Activated CD4-positive, alpha-beta T cell treated with anti-CD3 and anti-CD28 coated beads for 48 hours (primary cell): ENCODE data around the gene ZNF576.
A peak's percentile ranks its signal among the peaks of the same experiment; 100 is the strongest.
"Not testable (repeated sequence)": the region's sequence is repeated elsewhere in the genome, so short reads cannot be mapped to it uniquely, and the experiment has no call there.

ENCODE experiments used
- DNase-seq: peaks from one replicate; pipeline ENCODE4 v3.0.0-alpha.2; 2020

The ZNF576 gene

DNA sequence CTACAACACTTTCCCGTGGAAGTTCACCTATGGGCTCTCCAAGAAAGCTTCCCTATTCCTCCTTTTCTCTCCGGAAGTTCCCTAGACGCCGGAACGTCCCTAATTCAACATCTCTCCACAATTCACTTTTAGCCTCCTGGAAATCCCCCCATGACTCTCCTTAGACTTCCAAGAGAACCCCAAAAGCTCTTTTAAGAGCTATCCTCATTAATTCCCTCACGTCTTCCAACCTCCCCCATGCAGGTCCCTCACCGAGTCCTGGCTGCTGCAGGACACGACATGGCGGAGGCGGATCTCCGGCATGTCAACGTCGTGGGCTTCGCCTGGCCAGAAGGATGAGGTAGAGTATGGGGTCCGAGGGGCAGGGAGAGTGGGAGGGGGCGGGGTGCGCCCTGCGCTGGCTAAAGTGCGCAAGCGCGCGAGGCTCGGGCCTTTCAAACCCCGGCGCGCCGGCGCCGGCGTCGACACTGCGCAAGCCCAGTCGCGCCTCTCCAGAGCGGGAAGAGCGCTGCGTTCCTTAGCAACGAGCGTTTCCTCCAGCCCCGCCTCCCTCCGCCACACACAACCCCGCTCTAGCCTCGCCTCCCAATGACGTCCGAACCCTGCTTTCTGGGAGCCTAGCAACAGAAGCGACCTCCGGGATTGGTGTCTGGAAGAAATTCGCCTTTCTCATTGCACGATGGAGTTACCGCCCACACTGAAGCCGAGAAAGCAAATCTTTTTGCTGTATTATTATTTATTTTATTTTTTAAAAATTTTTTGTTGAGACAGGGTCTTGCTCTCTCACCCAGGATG is 21.0 kb upstream of the ZNF576 start, which contains the start of the genes PINLYP and XRCC1:
PINLYP (plus strand) TSS at position 646 of the 795 bp plus-strand sequence. CDS start 1,391 bp downstream, outside the sequence.
XRCC1 (minus strand) TSS at position 372 of the 795 bp plus-strand sequence; CDS start at position 303, 69 bp downstream.
- DNase-seq: peak; percentile 98

- DNase-seq: no peak
These were observed 20.2 kb upstream of the ZNF576 start for GRCh38 chr19:43575955-43576878.

DNA sequence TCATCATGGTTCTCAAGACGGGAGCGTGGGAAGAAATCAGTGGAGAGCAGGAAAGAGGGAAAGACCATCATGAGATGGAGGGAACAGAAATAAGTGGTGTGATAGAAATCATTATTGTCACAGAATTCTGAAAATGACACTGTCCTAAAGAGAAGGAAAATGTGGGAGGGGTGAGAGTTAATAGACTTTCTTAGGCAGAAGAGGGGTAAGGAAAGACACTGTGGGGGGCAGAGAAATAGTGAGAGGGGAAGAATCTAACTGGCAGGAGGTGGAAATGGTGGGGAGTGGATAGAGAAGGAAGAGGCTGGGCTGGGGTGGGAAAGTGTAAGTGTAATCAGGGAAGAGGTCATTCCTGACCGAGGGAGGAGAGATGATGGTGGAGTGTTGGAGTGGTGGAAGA is 17.6 kb upstream of the ZNF576 start:
- DNase-seq: no peak

DNA sequence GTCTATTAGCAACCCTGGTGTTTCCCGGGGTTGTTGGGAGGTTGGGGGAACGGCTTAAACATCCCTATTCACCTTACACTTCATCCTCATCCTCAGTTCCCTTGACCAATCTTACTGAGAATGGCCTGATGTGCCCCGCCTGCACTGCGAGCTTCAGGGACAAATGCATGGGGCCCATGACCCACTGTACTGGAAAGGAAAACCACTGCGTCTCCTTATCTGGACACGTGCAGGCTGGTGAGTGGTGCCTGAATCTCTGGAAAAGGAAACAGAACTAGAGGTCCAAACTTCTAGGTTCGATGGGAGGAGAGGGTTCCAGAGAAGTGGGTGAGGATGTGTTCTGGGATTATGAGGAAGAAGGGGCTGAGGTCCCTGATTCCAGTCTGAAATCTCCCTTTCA is 14.9 kb upstream of the ZNF576 start:
- no peak for DNase-seq

DNA sequence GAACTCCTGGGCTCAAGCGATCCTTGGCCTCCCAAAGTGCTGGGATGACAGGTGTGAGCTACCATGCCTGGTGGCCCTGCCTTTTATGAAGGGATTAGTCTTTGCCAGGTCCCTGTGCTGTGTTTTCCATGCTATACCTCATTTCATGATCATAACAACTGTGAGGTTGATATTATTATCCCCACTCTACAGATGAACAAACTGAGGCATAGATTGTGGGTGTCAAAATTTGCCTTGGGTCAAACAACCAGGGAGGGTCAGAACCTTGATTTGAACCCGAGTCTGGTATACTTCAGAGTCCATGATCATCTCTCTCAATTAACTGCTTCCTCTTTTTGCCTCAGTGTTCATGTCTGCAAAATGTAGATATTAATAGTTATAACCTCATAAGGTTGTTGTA is 13.9 kb upstream of the ZNF576 start:
- no peak for DNase-seq

DNA sequence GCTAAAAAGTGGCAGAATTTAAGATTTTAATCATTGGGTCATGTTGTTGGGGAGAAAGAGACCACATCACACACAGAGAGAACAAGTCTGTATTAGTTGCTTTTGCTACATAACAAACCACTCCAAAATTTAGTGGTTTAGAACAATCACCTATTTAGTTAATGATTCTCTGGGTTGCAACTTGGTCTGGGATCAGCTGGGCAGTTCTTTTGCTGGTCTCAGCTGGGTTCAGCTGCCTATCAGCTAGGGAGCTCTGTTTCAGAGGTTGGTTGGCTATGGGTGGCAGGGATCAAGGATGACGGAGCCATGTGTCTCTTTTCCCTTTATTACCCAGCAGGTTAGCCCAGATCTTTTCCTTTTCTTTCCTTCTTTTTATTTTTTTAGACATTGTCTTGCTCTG is 11.9 kb upstream of the ZNF576 start:
- DNase-seq: no peak

DNA sequence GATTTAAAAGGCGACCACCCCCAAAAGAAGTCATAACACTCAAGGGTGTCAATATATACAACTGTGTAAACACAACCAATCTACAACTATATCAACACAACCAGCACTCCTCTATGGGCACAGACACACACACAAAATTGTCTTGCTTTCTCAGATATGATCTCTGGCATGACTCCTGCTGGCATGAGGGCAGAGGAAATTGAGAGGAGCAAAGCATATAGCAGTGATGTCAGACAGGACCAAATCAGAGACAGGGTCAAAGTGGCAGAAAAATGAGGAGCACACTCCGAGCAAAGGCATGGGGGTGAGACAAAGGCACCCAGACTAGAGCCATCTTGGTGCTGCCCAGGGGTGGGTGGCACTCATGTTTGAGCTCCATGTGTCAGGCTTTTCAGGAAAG is 10.0 kb upstream of the ZNF576 start:
- DNase-seq: no peak

DNA sequence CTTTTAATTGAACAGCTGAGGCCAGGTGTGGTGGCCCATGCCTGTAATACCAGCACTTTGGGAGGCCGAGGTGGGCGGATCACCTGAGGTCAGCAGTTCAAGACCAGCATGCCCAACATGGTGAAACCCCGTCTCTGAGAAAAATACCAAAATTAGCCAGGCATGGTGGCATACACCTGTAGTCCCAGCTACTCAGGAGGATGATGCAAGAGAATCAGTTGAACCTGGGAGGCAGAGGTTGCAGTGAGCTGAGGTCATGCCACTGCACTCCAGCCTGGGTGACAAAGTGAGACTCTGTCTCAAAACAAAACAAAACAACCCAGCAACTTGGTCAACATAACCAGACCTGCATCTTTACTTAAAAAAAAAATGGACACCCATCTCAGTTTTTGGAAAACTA is 9.4 kb upstream of the ZNF576 start:
- not testable (repeated sequence) for DNase-seq

GRCh38 chr19:43589277-43589676 is 7.1 kb upstream of the ZNF576 start:
- no peak for DNase-seq

DNA sequence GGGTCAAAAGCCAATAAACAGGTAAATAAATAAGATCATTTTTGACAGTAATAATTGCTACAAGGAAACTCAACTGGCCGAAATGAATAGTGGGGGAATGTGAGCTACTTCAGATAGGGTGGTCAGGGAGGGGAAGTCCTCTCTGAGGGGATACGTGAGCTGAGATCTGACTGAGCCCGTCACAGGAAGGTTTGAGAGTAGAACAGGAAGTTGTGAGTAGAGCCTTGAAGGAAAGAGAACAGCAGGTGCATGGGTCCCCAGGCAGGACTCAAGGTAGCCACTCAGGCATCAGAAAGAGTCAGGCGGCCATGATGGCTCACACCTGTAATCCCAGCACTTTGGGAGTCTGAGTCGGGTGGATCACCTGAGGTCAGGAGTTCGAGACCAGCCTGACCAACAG is 6.7 kb upstream of the ZNF576 start:
- DNase-seq: no peak

GRCh38 chr19:43591904-43592772 is 4.3 kb upstream of the ZNF576 start:
- DNase-seq: no peak

GRCh38 chr19:43592800-43593350 is 3.5 kb upstream of the ZNF576 start:
- DNase-seq: no peak

GRCh38 chr19:43594081-43594697 is 2.2 kb upstream of the ZNF576 start:
- no peak for DNase-seq

DNA sequence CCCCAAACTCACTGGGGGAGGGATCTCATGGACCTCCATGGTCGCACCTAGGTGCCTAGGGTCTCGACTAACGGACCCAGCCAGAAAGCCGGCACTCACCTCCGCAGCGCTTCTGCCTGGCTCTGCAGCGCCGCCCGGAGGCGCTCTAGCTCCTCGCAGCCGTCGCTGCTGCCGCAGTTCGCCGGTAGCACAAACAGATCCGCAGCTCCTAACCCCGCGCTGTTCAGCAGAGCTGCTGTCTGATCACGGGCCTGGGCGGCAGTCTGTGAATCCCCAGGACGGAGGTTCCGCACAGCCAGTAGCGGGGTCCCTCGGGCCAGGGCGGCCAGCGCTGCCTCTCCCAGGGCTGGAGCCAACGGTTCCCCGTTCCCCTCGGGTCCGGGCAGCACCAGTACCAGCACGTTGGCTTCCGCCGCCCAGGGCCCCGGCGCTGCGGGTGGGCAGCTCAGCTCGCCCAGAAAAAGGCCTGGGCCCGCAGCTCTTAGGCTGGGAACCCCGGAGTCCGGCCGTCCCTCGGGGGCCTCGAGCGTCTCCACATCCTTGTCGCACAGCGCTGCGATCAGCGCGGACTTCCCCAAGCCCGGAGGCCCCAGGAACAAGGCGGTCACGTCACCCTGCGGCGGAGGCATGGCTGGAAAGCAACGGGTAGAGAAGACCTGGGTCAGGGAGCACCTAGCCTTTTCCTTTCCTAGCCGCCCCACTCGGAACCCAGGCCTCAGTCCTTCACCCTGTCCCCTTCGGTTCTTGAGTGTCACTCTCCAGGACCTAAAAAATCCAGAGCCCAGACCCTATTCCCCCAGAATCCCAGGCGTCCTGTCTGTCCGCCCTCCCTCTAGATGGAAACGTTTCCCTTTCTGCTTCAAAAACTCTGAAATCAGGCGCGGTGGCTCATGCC is 1.4 kb upstream of the ZNF576 start:
- peak; percentile 82 for DNase-seq

- peak; percentile 45 for DNase-seq
These were observed 793 bp upstream of the ZNF576 start for GRCh38 chr19:43595605-43595998.

GRCh38 chr19:43596842-43597461 is 557 bp downstream of the ZNF576 start:
- no peak for DNase-seq

DNA sequence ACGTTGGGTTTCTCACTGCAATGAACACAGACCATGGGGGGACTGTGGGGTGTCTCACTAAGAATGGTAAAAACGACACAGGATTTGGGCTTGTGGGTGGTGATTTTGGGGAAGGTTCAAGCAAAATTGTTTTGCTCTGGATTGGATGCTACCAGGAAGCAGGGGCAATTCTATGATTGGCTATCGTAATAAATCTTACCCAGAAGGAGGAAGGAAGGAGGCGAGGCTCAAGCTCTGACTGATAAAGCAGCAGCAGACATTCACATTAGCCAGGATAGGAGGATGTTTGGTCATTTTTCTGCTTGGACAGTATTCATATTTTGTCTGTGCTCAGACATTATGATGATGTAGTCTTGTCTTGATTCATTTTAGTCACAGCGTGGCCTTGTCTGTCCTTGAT is 1.5 kb downstream of the ZNF576 start:
- no peak for DNase-seq

DNA sequence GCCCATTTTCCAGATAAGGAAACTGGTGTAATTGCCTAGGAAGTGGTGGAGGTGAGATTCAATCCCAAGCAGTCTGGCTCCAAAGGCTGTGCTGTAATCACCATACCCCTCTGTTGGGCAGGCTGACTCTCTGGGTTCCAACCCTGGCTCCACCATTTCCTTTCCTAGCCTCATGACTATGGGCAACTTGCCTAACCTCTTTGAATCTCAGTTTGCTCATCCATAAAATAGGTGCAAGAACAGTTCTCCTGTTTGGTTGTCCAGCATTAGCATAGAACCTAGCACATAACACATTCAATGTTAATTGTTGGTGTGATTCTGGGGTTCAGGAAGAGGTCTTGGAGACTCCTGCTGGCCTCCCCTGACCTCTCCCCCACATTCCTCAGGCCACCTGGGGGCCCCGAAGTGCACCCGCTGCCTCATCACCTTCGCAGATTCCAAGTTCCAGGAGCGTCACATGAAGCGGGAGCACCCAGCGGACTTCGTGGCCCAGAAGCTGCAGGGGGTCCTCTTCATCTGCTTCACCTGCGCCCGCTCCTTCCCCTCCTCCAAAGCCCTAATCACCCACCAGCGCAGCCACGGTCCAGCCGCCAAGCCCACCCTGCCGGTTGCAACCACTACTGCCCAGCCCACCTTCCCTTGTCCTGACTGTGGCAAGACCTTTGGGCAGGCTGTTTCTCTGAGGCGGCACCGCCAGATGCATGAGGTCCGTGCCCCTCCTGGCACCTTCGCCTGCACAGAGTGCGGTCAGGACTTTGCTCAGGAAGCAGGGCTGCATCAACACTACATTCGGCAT is 2.2 kb downstream of the ZNF576 start:
- DNase-seq: no peak

DNA sequence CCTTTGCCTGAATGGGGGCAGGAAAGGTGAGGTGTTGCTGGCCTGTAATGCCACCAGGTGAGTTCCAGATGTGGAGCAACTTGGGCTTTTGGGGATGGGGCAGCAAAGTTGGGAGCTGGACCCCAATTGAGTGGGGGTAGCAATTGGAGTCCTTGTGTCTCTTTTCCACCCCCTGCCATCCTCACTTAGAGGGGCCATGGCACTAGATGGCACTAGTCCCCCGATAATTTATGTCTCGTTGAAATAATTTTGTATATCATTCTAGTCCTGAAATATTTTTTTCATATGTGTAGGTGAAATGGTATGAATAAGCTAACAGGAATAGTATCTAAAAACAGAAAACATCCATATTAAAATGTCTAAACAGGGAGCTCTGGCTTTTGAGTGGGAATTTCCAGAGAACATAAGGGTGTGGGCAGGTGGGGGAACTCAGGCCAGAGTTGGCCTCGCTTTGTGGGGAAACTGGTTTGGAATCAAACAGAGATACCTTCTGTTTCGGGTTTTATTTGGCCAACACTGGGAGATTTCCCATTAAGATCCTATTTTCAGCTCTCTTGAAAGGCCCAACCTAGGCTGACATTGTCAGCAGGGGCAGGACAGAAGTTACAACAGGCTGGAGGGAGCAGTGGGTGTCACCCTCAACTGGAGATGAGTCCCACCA is 3.4 kb downstream of the ZNF576 start:
- DNase-seq: no peak
